ENCODE results near the gene WBP11.

DNA sequence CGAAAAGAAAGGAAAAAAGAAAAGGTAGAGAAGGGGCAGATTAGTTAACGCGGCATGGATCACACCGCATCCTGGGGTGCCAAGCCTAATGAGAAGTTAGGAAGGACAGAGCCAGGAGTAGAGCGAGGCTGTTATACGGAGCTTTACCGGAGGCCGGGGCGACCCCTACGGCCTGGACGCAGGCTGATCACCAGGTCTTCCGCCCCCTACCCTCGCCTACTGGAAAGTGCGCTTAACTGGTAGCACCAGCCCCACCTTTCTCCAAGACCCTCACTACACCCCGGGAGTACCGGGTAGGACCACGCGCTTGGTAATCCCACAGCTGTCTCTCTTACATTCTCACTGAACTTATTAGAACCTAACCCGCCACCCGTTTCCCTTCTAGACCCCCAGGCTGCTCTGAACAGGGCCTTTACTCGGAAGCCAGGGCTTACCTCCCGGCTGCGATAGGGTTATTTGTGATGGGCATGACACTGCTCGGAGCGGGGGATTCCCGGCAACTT is 33.8 kb downstream of the WBP11 start:
- TF ChIP-seq CTCF (IDR thresholded peaks at IDR 0.05 in 2 of 3, conservative IDR thresholded peaks at IDR 0.05 in 1 of 3; ENCODE audit: insufficient read depth in 2 of 3, low read depth in 1 of 3, low read length in 3 of 3) (no peak), MXI1 (IDR thresholded peaks at IDR 0.05; ENCODE audit: low read depth, low read length) (no peak), CEBPB (tag; IDR thresholded peaks at IDR 0.05) (no peak), FIP1L1 (IDR thresholded peaks at IDR 0.05; ENCODE audit: low read depth, low read length, poor library complexity, severe bottlenecking) (no peak), GABPB1 (CRISPR knock-in tag; IDR thresholded peaks at IDR 0.05) (no peak), TARDBP (IDR thresholded peaks at IDR 0.05) (no peak), ZNF146 (CRISPR knock-in tag; IDR thresholded peaks at IDR 0.05; ENCODE audit: unreplicated experiment) (no peak), MEF2A (IDR thresholded peaks at IDR 0.05; ENCODE audit: control insufficient read depth, low read depth, low read length) (no peak), PREB (CRISPR knock-in tag; IDR thresholded peaks at IDR 0.05) (no peak), CHAMP1 (IDR thresholded peaks at IDR 0.05) (no peak), KLF10 (CRISPR knock-in tag; IDR thresholded peaks at IDR 0.05) (no peak), ATF7 (IDR thresholded peaks at IDR 0.05) (no peak)
- TF ChIP-seq, protein P1, sequence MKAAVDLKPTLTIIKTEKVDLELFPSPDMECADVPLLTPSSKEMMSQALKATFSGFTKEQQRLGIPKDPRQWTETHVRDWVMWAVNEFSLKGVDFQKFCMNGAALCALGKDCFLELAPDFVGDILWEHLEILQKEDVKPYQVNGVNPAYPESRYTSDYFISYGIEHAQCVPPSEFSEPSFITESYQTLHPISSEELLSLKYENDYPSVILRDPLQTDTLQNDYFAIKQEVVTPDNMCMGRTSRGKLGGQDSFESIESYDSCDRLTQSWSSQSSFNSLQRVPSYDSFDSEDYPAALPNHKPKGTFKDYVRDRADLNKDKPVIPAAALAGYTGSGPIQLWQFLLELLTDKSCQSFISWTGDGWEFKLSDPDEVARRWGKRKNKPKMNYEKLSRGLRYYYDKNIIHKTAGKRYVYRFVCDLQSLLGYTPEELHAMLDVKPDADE (conservative IDR thresholded peaks at IDR 0.05; ENCODE audit: control insufficient read depth, low read depth, low read length): no peak
